ENCODE data around the gene CCR7.

DNA sequence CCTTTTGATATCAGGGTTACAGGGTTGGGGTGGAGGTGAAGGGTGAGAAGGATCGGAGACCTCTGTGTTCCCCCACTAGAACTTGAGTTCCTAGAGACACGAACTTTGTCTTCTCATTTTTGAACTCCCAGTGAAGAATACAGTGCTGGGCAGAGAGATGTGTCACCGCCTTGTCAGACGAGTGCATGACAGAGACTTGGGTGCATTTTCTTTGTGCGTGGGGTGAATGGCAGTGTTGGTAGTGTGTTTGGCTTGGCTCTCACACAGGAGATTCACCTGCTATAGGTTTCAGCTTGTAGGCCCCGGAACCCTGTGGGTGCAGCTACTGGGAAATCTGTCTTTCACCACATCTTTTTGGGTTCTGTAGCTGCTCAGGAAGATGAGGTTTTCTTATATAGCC is 40.0 kb upstream of the CCR7 start:
- TF ChIP-seq YY1 (IDR thresholded peaks at IDR 0.05; ENCODE audit: low read depth), result no peak
- TF ChIP-seq, protein P1, sequence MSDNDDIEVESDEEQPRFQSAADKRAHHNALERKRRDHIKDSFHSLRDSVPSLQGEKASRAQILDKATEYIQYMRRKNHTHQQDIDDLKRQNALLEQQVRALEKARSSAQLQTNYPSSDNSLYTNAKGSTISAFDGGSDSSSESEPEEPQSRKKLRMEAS (IDR thresholded peaks at IDR 0.05), result no peak
- TF ChIP-seq, protein P2, sequence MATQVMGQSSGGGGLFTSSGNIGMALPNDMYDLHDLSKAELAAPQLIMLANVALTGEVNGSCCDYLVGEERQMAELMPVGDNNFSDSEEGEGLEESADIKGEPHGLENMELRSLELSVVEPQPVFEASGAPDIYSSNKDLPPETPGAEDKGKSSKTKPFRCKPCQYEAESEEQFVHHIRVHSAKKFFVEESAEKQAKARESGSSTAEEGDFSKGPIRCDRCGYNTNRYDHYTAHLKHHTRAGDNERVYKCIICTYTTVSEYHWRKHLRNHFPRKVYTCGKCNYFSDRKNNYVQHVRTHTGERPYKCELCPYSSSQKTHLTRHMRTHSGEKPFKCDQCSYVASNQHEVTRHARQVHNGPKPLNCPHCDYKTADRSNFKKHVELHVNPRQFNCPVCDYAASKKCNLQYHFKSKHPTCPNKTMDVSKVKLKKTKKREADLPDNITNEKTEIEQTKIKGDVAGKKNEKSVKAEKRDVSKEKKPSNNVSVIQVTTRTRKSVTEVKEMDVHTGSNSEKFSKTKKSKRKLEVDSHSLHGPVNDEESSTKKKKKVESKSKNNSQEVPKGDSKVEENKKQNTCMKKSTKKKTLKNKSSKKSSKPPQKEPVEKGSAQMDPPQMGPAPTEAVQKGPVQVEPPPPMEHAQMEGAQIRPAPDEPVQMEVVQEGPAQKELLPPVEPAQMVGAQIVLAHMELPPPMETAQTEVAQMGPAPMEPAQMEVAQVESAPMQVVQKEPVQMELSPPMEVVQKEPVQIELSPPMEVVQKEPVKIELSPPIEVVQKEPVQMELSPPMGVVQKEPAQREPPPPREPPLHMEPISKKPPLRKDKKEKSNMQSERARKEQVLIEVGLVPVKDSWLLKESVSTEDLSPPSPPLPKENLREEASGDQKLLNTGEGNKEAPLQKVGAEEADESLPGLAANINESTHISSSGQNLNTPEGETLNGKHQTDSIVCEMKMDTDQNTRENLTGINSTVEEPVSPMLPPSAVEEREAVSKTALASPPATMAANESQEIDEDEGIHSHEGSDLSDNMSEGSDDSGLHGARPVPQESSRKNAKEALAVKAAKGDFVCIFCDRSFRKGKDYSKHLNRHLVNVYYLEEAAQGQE (IDR thresholded peaks at IDR 0.05; ENCODE audit: low read depth), result no peak
- TF ChIP-seq, protein P3, sequence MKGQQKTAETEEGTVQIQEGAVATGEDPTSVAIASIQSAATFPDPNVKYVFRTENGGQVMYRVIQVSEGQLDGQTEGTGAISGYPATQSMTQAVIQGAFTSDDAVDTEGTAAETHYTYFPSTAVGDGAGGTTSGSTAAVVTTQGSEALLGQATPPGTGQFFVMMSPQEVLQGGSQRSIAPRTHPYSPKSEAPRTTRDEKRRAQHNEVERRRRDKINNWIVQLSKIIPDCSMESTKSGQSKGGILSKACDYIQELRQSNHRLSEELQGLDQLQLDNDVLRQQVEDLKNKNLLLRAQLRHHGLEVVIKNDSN (IDR thresholded peaks at IDR 0.05), result no peak

Data from Ishikawa (cell line).